ENCODE data around the gene HSPE1. TPM values are rescaled to one million over a fixed set of nuclear protein-coding genes. Genes with fewer than 3 reads are reported as not detected.

The HSPE1 gene
- polyA plus RNA-seq, 3 donors: 25.2 to 46.2 (median 44.9) TPM

GRCh38 chr2:197453123-197453913 is 46.9 kb upstream of the HSPE1 start, which contains the start of gene COQ10B:
COQ10B (plus strand) TSS chr2:197453552; CDS start chr2:197453561, 9 bp downstream.
- H4K20me1 ChIP-seq (ENCODE audit: insufficient read depth, low read length): peaks cover 41% of the 10 kb centered on the region
- intact Hi-C loops (cut with micrococcal nuclease): loop anchor here (1.0 to 10.0 kb wide), 3 partner anchors 18 to 251 kb away; partner anchors contain the start of genes MARS2 (in 1 of the 2) and SF3B1 (in 1 of the 2)
- Mint-ChIP-seq H3K36me3 (peaks cover 0 to 10% of the 10 kb centered on the region in 2 donors), H3K4me1 (peaks cover 35% of the 10 kb centered on the region), H3K27me3 (ENCODE audit: low read depth in 3 of 3) (peaks cover 0 to 4% (median 0%) of the 10 kb centered on the region in 3 donors), H3K4me3 (peak within 1 kb of the TSS; percentile 97 to 98), H3K9me3 (peaks cover 0 to 9% (median 0%) of the 10 kb centered on the region in 7 donors), H3K27ac (peak within 1 kb of the TSS; percentile 100)
- peak within 1 kb of the TSS; percentile 94 to 100 for H3K27ac ChIP-seq (ENCODE audit: low read depth in 1 of 2, low read length in 2 of 2)
- H3K4me3 ChIP-seq (replicated peaks in 1 of 3; ENCODE audit: low read depth in 2 of 3, low read length in 3 of 3): peak within 1 kb of the TSS; percentile 67 to 90 (median 75)
- H3K79me2 ChIP-seq (ENCODE audit: insufficient read depth, low read length): peaks cover 50% of the 10 kb centered on the region
- peak within 1 kb of the TSS; percentile 92 for H3K4me2 ChIP-seq (replicated peaks; ENCODE audit: extremely low read depth, low read length, poor library complexity, severe bottlenecking)
- peak within 1 kb of the TSS; percentile 71 for H2AFZ ChIP-seq (ENCODE audit: insufficient read depth, low read depth, low read length, poor library complexity, severe bottlenecking)
- H3K36me3 ChIP-seq (replicated peaks in 1 of 2; ENCODE audit: control insufficient read depth in 1 of 2, insufficient read depth in 2 of 2, low read length in 2 of 2): peaks cover 0 to 3% of the 10 kb centered on the region in 2 donors
- DNase-seq: peak; percentile 100
- peak within 1 kb of the TSS; percentile 99 for H3K9ac ChIP-seq (ENCODE audit: insufficient read depth, low read length, poor library complexity, severe bottlenecking)
- WGBS (ENCODE audit: insufficient coverage): under 1% methylated on average over 70 of the region's 70 CpGs
- no peaks in the 10 kb centered on the region for H3K27me3 ChIP-seq (ENCODE audit: control insufficient read depth in 2 of 2, insufficient read depth in 2 of 2, low read length in 2 of 2)
- no peaks in the 10 kb centered on the region for H3K9me3 ChIP-seq (replicated peaks in 1 of 2; ENCODE audit: control insufficient read depth in 1 of 2, insufficient read depth in 1 of 2, low read length in 2 of 2)
- peaks cover 14 to 25% of the 10 kb centered on the region in 2 donors for H3K4me1 ChIP-seq (ENCODE audit: control insufficient read depth in 1 of 2, insufficient read depth in 2 of 2, low read length in 2 of 2)
- no peak for TF ChIP-seq CTCF (IDR thresholded peaks at IDR 0.05)

- Mint-ChIP-seq H3K9me3 (peaks cover 0 to 9% (median 0%) of the 10 kb centered on the region in 7 donors), H3K4me1 (peaks cover 41% of the 10 kb centered on the region), H3K36me3 (peaks cover 0 to 11% of the 10 kb centered on the region in 2 donors), H3K4me3 (peak overlapping the region; percentile 97 to 98), H3K27me3 (ENCODE audit: low read depth in 3 of 3) (peaks cover 0 to 4% (median 0%) of the 10 kb centered on the region in 3 donors), H3K27ac (peak overlapping the region; percentile 100)
- Histone ChIP-seq H3K36me3 (replicated peaks in 1 of 2; ENCODE audit: control insufficient read depth in 1 of 2, insufficient read depth in 2 of 2, low read length in 2 of 2) (peaks cover 3% of the 10 kb centered on the region in 2 donors), H3K79me2 (ENCODE audit: insufficient read depth, low read length) (peaks cover 56% of the 10 kb centered on the region), H2AFZ (ENCODE audit: insufficient read depth, low read depth, low read length, poor library complexity, severe bottlenecking) (peak overlapping the region; percentile 9), H3K9ac (ENCODE audit: insufficient read depth, low read length, poor library complexity, severe bottlenecking) (peak overlapping the region; percentile 99), H3K4me1 (ENCODE audit: control insufficient read depth in 1 of 2, insufficient read depth in 2 of 2, low read length in 2 of 2) (peaks cover 15 to 30% of the 10 kb centered on the region in 2 donors), H3K27ac (ENCODE audit: low read depth in 1 of 2, low read length in 2 of 2) (peak overlapping the region; percentile 94 to 100), H3K4me2 (replicated peaks; ENCODE audit: extremely low read depth, low read length, poor library complexity, severe bottlenecking) (peak overlapping the region; percentile 92), H4K20me1 (ENCODE audit: insufficient read depth, low read length) (peaks cover 48% of the 10 kb centered on the region), H3K27me3 (ENCODE audit: control insufficient read depth in 2 of 2, insufficient read depth in 2 of 2, low read length in 2 of 2) (no peaks in the 10 kb centered on the region), H3K9me3 (replicated peaks in 1 of 2; ENCODE audit: control insufficient read depth in 1 of 2, insufficient read depth in 1 of 2, low read length in 2 of 2) (no peaks in the 10 kb centered on the region), H3K4me3 (replicated peaks in 1 of 3; ENCODE audit: low read depth in 2 of 3, low read length in 3 of 3) (peak overlapping the region; percentile 67 to 90 (median 68))
- 0% methylated on average over 2 of the region's 11 CpGs for WGBS (ENCODE audit: insufficient coverage)
- no peak for TF ChIP-seq CTCF (IDR thresholded peaks at IDR 0.05)
- intact Hi-C loops (cut with micrococcal nuclease): loop anchor here (1.0 to 10.0 kb wide), 4 partner anchors 19 to 251 kb away; partner anchors contain the start of genes HSPE1 (in 1 of the 2), MARS2 (in 1 of the 2) and SF3B1 (in 1 of the 2)
- peak in 1 of 3 donors; percentile 93 for DNase-seq
Observed at GRCh38 chr2:197453914-197454398, 46.2 kb upstream of the HSPE1 start.
